GM12865 (cell line): ENCODE results near the gene POLE.

Experiments used
- DNase-seq: peaks from one replicate; pipeline ENCODE4 v3.0.0; 2010; ENCODE audit warnings: low read depth
- H3K4me3 ChIP-seq: 2 replicates; pipeline ENCODE4 v1.5.1; 2011; ENCODE audit warnings: mild to moderate bottlenecking, low read depth, low read length, control low read depth
- TF ChIP-seq, protein P1 (sequence below): IDR thresholded peaks from 2 replicates; pipeline ENCODE4 v1.5.1; 2011; ENCODE audit warnings: low read length, control low read depth, low read depth, inconsistent platforms; ENCODE audit not compliant: insufficient read depth; ENCODE audit errors: missing control alignments

POLE gene

GRCh38 chr12:132619071-132619385 lies 68.1 kb downstream of the POLE start:
- no peak for DNase-seq
- no peak overlapping the region for H3K4me3 ChIP-seq
- TF ChIP-seq, protein P1, sequence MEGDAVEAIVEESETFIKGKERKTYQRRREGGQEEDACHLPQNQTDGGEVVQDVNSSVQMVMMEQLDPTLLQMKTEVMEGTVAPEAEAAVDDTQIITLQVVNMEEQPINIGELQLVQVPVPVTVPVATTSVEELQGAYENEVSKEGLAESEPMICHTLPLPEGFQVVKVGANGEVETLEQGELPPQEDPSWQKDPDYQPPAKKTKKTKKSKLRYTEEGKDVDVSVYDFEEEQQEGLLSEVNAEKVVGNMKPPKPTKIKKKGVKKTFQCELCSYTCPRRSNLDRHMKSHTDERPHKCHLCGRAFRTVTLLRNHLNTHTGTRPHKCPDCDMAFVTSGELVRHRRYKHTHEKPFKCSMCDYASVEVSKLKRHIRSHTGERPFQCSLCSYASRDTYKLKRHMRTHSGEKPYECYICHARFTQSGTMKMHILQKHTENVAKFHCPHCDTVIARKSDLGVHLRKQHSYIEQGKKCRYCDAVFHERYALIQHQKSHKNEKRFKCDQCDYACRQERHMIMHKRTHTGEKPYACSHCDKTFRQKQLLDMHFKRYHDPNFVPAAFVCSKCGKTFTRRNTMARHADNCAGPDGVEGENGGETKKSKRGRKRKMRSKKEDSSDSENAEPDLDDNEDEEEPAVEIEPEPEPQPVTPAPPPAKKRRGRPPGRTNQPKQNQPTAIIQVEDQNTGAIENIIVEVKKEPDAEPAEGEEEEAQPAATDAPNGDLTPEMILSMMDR, result no peak

DNA sequence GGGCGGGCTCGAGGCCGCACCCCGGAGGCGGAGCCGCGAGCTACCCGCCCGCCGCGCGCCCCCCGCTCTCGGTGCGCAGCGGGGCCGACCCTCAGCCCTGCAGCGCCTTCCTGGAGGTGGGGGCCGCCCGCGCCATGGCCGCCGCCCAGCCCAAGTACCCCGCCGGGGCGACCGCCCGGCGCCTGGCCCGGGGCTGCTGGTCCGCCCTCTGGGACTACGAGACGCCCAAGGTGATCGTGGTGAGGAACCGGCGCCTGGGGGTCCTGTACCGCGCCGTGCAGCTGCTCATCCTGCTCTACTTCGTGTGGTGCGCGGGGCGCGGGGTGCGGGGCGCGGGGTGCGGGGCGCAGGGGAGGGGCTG lies 68.5 kb downstream of the POLE start, which contains the start of gene P2RX2:
P2RX2 (plus strand) TSS at position 94 of the 361 bp plus-strand sequence; CDS start at position 135, 41 bp downstream.
- H3K4me3 ChIP-seq, result no peak within 1 kb of the TSS
- TF ChIP-seq, protein P1, result no peak
- DNase-seq, result no peak

DNA sequence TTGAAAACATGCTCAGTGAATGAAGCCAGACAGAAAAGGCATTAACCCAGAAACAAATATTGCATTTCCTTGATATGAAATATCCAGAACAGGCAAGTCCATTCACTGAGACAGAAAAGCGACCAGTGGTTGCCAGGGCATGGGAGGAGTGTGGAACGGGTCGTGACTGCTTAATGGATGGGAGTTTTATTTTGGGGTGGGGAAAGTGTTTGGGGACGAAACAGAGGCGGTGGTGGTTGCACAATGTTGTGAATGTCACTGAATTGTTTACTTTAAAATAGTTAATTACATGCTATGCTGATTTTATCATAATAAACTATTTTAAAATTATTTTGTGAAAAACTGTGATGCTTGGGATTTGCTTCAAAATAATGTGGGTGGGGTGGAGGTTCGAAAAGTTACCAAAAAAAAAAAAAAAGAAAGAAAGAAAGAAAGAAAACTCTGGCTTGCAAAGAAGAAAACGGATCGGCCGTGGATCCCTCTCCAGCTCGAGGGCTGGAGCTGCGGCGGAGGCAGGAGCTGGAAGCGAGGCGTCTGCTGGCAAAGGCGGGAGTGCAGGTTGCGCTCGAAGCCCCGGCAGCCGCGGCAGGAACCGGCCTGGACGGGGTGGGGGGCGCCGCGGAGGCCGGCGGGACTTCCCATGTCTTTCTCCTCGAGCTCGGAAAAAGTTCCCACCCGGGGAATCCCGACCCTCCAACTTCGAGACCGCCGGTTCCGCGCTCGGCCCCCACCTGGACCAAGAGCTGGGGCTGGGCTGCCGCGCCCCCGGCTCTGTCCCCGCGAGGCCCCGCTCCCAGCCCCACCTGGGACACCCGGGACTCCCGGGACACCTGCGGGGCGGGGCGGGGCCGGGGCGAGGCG lies 69.1 kb downstream of the POLE start:
- no peak overlapping the region for H3K4me3 ChIP-seq
- TF ChIP-seq, protein P1, result no peak
- no peak for DNase-seq

DNA sequence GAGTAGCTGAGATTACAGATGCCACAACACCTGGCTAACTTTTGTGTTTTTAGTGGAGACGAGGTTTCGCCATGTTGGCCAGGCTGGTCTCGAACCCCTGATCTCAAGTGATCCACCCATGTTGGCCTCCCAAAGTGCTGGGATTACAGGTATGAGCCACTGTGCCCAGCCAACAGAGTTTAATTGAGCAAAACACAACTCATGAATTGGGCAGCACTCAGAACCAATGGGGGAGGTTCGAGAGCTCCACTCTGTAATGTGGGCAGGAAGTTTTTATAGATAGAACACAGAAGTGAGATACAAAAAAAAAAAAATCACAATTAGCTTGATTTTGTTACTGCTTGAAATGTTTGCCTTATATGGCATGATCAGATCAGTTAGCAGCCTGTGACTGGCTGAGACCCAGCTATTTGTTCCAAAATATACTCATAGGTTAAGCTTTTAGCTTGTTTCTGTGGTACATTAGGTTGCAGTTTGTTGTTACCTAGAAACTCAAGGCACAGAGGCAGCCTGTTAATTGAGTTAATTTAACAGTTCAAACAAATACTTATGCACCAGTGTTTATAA lies 69.9 kb downstream of the POLE start:
- no peak overlapping the region for H3K4me3 ChIP-seq
- DNase-seq, result no peak
- TF ChIP-seq, protein P1, result no peak

DNA sequence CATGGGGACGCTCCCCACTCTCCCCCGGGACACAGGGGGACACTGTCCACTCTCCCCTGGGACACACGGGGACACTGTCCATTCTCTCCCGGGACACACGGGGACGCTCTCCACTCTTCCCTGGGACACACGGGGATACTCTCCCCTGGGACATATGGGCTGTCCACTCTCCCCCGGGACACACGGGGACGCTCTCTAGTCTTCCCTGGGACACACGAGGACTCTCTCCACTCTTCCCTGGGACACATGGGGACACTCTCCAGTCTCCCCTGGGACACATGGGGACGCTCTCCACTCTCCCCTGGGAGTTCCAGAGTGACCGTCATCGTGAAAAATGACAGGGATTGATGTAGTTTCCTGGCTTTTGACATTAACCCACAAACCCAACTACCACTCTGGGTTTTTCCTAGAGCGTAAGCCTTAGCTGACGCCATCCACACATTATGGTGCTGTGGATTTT lies 71.5 kb downstream of the POLE start:
- TF ChIP-seq, protein P1, result no peak
- no peak for DNase-seq
- H3K4me3 ChIP-seq, result no peak overlapping the region

DNA sequence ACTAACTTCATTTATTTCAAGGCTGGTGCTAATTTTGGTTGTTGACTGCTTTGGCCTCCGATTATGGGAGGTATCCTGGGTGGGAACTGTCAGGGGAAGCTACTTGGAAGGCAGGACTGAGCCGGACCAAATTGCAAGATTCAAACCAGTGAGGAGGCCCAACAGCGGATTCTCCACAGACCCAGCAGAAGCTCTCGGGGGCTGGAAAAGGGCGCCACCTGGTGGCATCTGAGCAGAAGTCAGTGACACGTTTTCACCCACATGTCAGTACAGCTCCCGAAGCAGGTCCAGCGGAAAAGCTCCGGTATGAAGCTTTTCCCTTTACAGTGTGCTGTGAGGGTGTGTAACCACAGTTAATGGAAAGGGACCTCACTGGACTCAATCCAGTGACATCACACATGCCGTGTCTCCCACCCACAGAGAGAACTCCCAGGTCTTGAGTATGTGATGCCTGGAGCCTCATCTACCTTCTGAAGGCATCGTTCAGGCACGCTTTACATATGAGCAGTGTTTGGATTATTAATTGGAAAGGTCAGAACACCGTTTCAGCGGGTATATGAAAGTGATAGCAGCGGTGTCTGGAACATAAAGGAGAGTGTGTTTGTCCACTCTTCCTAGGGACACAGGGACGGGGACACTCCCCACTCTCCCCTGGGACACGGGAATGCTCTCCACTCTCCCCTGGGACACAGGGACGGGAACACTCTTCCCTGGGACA lies 72.1 kb downstream of the POLE start:
- no peak overlapping the region for H3K4me3 ChIP-seq
- TF ChIP-seq, protein P1, result peak; percentile 80
- DNase-seq, result peak; percentile 84
